Measurements from ENCODE around the gene PAPLN. TPM values are rescaled to one million over a fixed set of nuclear protein-coding genes. Genes with fewer than 3 reads are reported as not detected.

The PAPLN gene
- total RNA-seq, 1 donor from 2014 or later, result 1.2 TPM

- Histone ChIP-seq H3K27me3 (ENCODE audit: low read depth) (peaks cover 75% of the 10 kb centered on the region), H3K27ac (replicated peaks) (no peak overlapping the region), H3K36me3 (no peaks in the 10 kb centered on the region), H3K4me1 (peaks cover 32% of the 10 kb centered on the region), H3K9me3 (replicated peaks) (no peaks in the 10 kb centered on the region), H3K4me3 (no peak overlapping the region)
- DNase-seq, result no peak
- no peak for TF ChIP-seq CTCF (IDR thresholded peaks at IDR 0.05; ENCODE audit: borderline replicate concordance)
- intact Hi-C loops (cut with micrococcal nuclease), result no loop called here
These were observed 6.0 kb downstream of the PAPLN start for GRCh38 chr14:73243341-73243740.

GRCh38 chr14:73243748-73244147, 6.4 kb downstream of the PAPLN start:
- Histone ChIP-seq H3K27me3 (ENCODE audit: low read depth) (peaks cover 71% of the 10 kb centered on the region), H3K9me3 (replicated peaks) (no peaks in the 10 kb centered on the region), H3K4me1 (peaks cover 28% of the 10 kb centered on the region), H3K27ac (replicated peaks) (no peak overlapping the region), H3K36me3 (no peaks in the 10 kb centered on the region), H3K4me3 (no peak overlapping the region)
- DNase-seq, result no peak
- no peak for TF ChIP-seq CTCF (IDR thresholded peaks at IDR 0.05; ENCODE audit: borderline replicate concordance)
- intact Hi-C loops (cut with micrococcal nuclease), result no loop called here

- no peaks in the 10 kb centered on the region for H3K9me3 ChIP-seq (replicated peaks)
- intact Hi-C loops (cut with micrococcal nuclease), result no loop called here
- peaks cover 18% of the 10 kb centered on the region for H3K4me1 ChIP-seq
- no peak for TF ChIP-seq CTCF (IDR thresholded peaks at IDR 0.05; ENCODE audit: borderline replicate concordance)
- no peak for DNase-seq
- H3K27ac ChIP-seq (replicated peaks), result no peak overlapping the region
- H3K4me3 ChIP-seq, result peak overlapping the region; percentile 68
- peaks cover 63% of the 10 kb centered on the region for H3K27me3 ChIP-seq (ENCODE audit: low read depth)
- H3K36me3 ChIP-seq, result no peaks in the 10 kb centered on the region
These were observed 7.4 kb downstream of the PAPLN start for GRCh38 chr14:73244541-73245290.

GRCh38 chr14:73245480-73246325, 8.4 kb downstream of the PAPLN start:
- DNase-seq, result peak; percentile 68
- Histone ChIP-seq H3K36me3 (no peaks in the 10 kb centered on the region), H3K27me3 (ENCODE audit: low read depth) (peaks cover 53% of the 10 kb centered on the region), H3K4me1 (peaks cover 10% of the 10 kb centered on the region), H3K9me3 (replicated peaks) (no peaks in the 10 kb centered on the region), H3K27ac (replicated peaks) (no peak overlapping the region), H3K4me3 (peak overlapping the region; percentile 68)
- intact Hi-C loops (cut with micrococcal nuclease), result no loop called here
- TF ChIP-seq CTCF (IDR thresholded peaks at IDR 0.05; ENCODE audit: borderline replicate concordance), result no peak

GRCh38 chr14:73246387-73247150, 9.3 kb downstream of the PAPLN start:
- peaks cover 44% of the 10 kb centered on the region for H3K27me3 ChIP-seq (ENCODE audit: low read depth)
- no peak for TF ChIP-seq CTCF (IDR thresholded peaks at IDR 0.05; ENCODE audit: borderline replicate concordance)
- no peak for DNase-seq
- H3K27ac ChIP-seq (replicated peaks), result no peak overlapping the region
- H3K4me3 ChIP-seq, result peak overlapping the region; percentile 68
- H3K36me3 ChIP-seq, result no peaks in the 10 kb centered on the region
- intact Hi-C loops (cut with micrococcal nuclease), result no loop called here
- H3K4me1 ChIP-seq, result peaks cover 10% of the 10 kb centered on the region
- H3K9me3 ChIP-seq (replicated peaks), result no peaks in the 10 kb centered on the region

All from left ventricle myocardium inferior (tissue), 1 donor.